HG02798 (cell line): ENCODE results near the gene UROD.
"Not testable (repeated sequence)": the region's sequence is repeated elsewhere in the genome, so short reads cannot be mapped to it uniquely, and the experiment has no call there.

Experiments used
- ATAC-seq: cut with Tn5 transposase; IDR thresholded peaks from one replicate; pipeline ENCODE4 v1.9.1; 2021; ENCODE audit warnings: mild to moderate bottlenecking; ENCODE audit not compliant: unreplicated experiment, poor library complexity

The UROD gene

DNA sequence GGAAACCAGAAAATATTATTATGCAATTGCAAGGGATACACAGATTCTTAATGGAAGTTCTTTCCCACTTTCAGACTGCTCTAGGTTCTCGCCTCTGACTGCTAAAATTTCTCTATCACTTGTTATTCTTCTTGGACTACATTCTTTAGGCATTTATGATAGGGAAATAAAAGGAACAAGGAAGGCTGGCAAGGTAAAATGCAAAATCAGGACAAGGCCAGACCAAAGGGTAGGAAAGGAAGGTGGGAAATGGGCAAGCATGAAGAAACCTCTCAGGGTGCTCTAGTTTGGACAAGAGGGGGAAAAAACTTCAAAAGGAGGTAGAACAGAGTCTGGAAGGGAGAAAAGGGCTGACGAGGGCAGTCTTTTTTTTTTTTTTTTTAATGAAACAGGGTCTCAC, 26.2 kb downstream of the UROD start:
- no peak for ATAC-seq

DNA sequence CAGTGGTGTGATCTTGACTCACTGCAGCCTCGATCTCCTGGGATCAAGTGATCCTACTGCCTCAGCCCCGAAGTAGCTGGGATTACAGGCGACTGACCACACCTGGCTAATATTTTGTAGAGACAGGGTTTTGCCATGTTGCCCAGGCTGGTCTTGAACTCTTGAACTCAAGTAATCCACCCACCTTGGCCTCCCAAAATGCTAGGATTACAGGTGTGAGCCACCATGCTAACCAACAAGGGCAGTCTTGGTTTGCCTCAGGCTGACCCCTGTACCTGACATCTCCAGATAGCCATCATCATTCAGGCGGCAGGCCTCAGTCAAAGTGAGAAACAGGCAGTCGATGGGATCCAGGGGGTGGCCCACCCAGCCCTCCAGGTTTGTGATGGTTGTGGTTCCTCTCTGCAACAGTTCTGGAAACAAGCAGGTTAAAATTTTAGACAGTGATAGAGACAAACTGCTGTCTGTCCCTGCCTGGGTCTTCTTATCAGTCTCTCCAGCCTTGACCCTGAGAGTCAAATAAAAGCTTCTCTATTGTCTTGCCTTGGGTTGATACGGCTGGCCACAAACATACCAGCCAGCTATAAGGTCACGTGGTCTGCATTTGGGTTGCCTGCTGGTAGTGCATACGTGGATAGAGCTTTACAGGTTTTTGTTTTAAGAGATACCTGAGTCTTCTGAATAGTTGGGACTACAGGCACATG, 26.8 kb downstream of the UROD start:
- ATAC-seq, result no peak

DNA sequence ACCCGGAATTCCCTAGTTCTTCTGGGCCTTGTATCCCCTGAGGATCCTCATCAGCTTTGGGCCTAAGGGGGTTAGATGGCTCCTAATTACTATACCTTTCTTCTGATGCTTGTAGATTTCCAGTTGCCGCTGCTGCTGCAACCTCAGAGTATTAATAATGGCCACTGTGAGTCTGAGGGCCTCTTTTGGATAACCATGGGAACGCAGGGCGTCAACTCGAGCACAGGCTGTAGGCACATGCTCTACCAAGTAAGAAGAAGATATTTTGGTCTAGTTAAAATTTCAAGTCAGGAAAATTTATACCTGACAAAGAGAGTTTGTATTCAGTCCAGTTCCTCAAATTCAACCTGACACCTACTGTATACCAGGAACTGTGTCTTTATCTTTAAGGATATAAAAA, 28.2 kb downstream of the UROD start:
- no peak for ATAC-seq

DNA sequence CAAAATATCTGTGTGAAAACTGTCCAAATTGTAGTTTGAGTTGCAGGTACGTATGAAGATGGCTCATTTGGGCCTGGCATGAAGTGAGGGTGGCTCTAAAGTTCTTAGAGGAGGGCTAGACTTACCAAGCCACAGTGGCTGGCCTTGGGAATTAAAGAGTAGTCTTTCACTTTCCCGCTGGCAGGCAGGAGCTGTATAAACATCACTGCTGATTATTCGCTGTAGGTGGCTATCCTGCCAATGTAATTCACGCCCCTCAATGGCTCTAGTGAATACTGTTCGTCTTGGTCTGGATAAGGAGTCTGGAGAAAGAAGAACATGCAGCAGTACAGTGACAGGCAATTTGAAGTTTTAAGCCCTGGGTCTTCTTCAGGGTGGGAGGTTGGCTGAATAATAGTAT, 31.0 kb downstream of the UROD start:
- no peak for ATAC-seq

DNA sequence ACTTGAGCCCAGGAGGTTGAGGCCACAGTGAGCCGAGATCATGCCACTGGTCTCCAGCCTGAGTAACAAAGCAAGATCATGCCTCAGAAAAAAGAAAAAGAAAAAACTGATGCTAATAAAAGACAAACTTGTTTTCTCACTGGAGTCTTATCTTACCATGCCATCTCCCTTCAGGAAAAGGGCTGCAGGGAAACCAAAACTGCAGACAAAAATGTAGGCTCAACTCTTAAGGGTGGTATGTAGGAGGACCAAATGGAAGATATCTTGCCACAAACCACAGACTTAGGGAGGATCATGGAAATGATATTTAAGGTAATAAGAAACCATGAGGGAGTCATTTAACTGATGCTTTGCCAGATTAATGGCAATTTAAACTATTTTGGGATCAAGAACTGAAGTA, 32.9 kb downstream of the UROD start:
- ATAC-seq, result no peak

DNA sequence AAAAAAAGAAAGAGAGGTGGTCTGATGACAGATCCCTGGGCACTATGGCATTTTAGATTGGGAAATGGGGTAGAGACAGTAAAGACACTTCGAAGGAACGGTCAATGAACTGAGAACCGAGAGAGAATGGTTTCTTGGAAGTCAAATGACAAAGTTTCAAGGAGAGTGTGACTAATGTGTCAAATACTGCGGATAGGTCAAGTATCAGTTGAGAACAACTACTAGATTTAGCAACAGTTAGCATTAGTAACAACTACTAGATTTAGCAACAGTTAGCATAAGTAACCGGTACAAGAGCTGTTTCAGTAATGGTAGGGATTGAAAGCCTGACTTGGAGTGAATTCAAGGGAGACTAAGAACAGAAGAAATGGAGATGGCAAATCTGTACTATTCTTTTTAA, 35.0 kb downstream of the UROD start:
- no peak for ATAC-seq

DNA sequence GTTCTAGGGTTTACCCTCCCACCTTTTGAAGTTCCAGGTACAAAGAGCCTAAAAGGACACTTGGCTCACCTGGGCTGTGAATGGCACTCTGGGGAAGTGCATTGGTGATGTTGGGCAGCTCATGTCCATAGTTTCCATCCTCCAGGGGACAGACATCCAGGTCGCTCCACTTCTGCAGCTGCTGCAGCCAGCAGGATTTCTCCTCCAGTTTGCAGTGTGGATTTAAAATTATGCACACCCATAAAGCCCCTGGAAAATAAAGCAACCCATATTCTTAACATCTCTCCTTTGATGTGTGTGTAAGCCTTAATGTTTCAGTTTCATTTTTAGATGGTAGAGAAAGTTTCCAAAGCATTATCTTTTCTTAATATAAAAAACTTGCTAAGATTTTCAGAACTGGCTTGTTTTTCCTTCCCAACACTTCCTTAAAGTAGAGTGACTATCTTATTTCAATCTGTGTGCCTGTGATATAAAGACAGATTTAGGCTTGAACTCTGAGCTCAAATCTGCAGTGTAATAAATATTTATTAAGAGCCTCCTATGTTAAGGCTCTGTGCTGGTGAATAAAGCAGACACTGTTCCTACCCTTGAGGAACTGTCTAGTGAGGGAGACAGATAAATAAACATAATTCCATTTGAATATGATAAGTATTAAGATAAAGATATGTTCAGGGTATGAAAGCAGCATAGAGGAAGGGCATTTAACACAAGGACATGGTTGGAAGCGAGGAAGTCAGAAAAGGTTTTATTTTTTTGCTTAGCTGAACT, 39.1 kb downstream of the UROD start:
- ATAC-seq, result no peak

GRCh38 chr1:45057542-45057941, 45.5 kb downstream of the UROD start:
- ATAC-seq, result no peak

DNA sequence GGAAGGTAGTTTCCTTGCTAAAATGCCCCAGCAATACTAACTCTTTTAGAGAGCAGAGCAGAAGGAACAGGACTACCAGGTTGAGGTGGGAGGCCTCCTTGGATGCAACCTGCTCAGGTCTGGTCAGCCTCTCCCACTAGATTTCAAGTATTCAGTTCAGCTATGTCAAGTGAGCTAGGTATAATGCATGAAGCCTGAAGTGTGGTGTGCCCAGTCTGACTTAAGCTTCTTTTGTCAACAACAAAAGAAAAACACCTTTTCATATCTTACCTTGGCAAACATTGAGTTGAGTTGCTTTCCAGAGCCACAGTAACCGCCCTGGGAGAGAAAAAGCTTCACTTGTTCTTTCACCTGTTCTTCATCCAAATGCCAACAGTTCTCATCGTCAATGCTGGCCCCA, 47.8 kb downstream of the UROD start:
- ATAC-seq, result no peak

DNA sequence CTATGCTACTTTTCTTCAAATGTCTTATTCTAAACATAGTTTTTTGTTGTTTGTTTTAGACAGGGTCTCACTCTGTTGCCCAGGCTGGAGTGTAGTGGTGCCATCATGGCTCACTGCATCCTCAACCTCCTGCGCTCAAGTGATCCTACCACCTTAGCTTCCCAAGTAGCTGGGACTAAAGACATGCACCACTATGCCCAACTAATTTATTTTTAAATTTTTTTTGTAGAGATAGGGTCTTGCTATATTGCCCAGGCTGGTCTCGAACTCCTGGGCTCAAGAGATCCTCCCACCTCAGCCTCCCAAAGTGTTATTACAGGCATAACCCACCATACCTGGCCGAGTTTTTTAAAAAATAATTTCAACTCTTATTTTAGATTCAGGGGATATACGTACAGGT, 50.4 kb downstream of the UROD start:
- not testable (repeated sequence) for ATAC-seq

DNA sequence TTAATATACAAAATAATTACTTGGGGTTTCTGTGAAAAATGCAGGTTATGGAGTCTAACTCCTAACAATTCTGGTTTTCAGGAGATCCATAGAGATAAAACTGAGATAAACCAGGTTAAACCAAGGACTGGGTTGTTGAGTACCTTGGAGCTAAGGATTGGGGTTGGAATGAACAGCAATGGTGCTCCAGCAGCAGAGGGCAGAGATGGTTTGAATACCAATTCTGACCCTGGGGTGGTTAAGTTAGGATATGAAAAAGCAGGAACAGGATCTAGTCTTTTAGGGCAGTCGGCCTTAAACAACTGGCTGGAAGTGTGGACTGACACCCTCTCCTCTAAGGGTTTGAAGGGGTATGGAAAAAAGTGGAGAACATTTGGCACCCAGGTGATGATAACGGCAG, 53.0 kb downstream of the UROD start:
- ATAC-seq, result no peak
